Ovary (tissue), 3 donors: ENCODE results near the gene LSM14B.

Experiments used
- EP300 ChIP-seq: sonication (generic); formaldehyde crosslinking; IDR thresholded peaks from one replicate; pipeline ENCODE4 v1.6.1; 2017; ENCODE audit warnings: antibody characterized with exemption
- POLR2A ChIP-seq: fragments of 450-650 bp; IDR thresholded peaks from one replicate; pipeline ENCODE4 v1.6.1; 2017; ENCODE audit warnings: antibody characterized with exemption, mild to moderate bottlenecking, moderate library complexity
- TF ChIP-seq, protein P1 (sequence below), 3 donors: fragments of 450-650 bp in 2 of 3; fragments of 200-600 bp in 1 of 3; IDR thresholded peaks; one replicate each; pipeline versions ENCODE4 v1.5.1 to v1.8.0; 2016 to 2022; ENCODE audit warnings: antibody characterized with exemption in 3 of 3, mild to moderate bottlenecking in 1 of 3
- donor health status: DM: no; HTN: no; CAD: no.

DNA sequence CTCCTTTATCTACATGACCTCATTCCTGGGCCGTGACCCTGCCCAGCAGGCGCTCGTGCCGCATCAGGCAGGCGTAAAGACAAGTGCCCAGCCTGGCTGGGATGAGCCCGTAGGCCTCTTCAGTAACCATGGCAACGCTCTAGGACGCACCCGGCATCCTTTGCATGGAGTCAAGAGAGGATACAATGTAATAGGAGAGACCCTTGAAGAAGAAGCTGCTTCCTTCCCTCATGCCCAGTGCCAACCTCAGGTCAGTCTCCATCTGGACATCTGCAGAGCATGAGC, 5.0 kb upstream of the LSM14B start:
- TF ChIP-seq POLR2A (no peak), EP300 (no peak)
- TF ChIP-seq, protein P1, sequence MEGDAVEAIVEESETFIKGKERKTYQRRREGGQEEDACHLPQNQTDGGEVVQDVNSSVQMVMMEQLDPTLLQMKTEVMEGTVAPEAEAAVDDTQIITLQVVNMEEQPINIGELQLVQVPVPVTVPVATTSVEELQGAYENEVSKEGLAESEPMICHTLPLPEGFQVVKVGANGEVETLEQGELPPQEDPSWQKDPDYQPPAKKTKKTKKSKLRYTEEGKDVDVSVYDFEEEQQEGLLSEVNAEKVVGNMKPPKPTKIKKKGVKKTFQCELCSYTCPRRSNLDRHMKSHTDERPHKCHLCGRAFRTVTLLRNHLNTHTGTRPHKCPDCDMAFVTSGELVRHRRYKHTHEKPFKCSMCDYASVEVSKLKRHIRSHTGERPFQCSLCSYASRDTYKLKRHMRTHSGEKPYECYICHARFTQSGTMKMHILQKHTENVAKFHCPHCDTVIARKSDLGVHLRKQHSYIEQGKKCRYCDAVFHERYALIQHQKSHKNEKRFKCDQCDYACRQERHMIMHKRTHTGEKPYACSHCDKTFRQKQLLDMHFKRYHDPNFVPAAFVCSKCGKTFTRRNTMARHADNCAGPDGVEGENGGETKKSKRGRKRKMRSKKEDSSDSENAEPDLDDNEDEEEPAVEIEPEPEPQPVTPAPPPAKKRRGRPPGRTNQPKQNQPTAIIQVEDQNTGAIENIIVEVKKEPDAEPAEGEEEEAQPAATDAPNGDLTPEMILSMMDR (IDR thresholded peaks at IDR 0.05): no peak
